ENCODE results near the gene MINDY2. TPM values are rescaled to one million over a fixed set of nuclear protein-coding genes. Genes with fewer than 3 reads are reported as not detected.

Gene MINDY2
- 10 to 100 TPM; 26.9 to 37.4 (median 32.7) TPM for total RNA-seq
- 10 to 100 TPM in 1 of 2 donors, 1 to 10 TPM in 1; 3.8 to 14.7 TPM for polyA plus RNA-seq
- long read RNA-seq, donor 1, full-length matches to known transcripts, result 62 of 72 reads
- long read RNA-seq, donor 1, partial matches to known transcripts, result 3 of 72 reads
- long read RNA-seq, donor 1, other reads (novel, unspliced or antisense), result 7 of 72 reads
- long read RNA-seq, donor 2, full-length matches to known transcripts, result 63 of 79 reads
- long read RNA-seq, donor 2, partial matches to known transcripts, result 8 of 79 reads
- long read RNA-seq, donor 2, other reads (novel, unspliced or antisense), result 8 of 79 reads
- long read RNA-seq, donor 3, full-length matches to known transcripts, result 67 of 104 reads
- long read RNA-seq, donor 3, partial matches to known transcripts, result 3 of 104 reads
- long read RNA-seq, donor 3, other reads (novel, unspliced or antisense), result 34 of 104 reads

GRCh38 chr15:58770857-58771620 lies at the start of gene MINDY2:
TSS of gene MINDY2 (plus strand) at chr15:58771302. CDS start at chr15:58771396, 94 bp downstream.
- intact Hi-C loops (cut with DNase I), result loop anchor here in 5 of 10 donors (1.0 to 10.0 kb wide), 6 partner anchors 20 to 326 kb away; partner anchors contain the start of genes SLTM (in 3 of the 5) and ADAM10 (in 2 of the 5)
- peaks cover 2 to 52% (median 46%) of the 10 kb centered on the region in 9 donors for H3K4me1 ChIP-seq
- H3K4me3 ChIP-seq, result peak within 1 kb of the TSS; percentile 77 to 100 (median 90)
- H3K27me3 ChIP-seq, result no peaks in the 10 kb centered on the region
- WGBS, 2 donors, result 0 to 1% methylated on average over 74 to 75 of the region's 75 CpGs
- H3K9me3 ChIP-seq, result no peaks in the 10 kb centered on the region
- DNase-seq, result peak; percentile 97 to 99
- no peaks in the 10 kb centered on the region for H3K36me3 ChIP-seq
- peak in 8 of 9 donors; percentile 0 to 55 (median 42) for TF ChIP-seq CTCF (IDR thresholded peaks at IDR 0.05)
- peak; percentile 97 to 99 (median 98) for ATAC-seq
- peak within 1 kb of the TSS; percentile 89 to 99 (median 98) for H3K27ac ChIP-seq

GRCh38 chr15:58724466-58724865 lies 46.6 kb upstream of the MINDY2 start:
- 42 to 43% methylated on average over 1 of the region's 1 CpG for WGBS, 2 donors
- Histone ChIP-seq H3K4me1 (peaks cover 8 to 47% (median 32%) of the 10 kb centered on the region in 9 donors), H3K9me3 (no peaks in the 10 kb centered on the region), H3K36me3 (peaks cover 0 to 2% (median 0%) of the 10 kb centered on the region in 9 donors), H3K27ac (peak overlapping the region in 2 of 10 donors; percentile 2 to 5), H3K4me3 (no peak overlapping the region), H3K27me3 (no peaks in the 10 kb centered on the region)
- DNase-seq, result no peak
- intact Hi-C loops (cut with DNase I), result no loop called here
- TF ChIP-seq CTCF (IDR thresholded peaks at IDR 0.05), result no peak
- peak in 4 of 8 donors; percentile 29 to 57 (median 50) for ATAC-seq

GRCh38 chr15:58726867-58727266 lies 44.2 kb upstream of the MINDY2 start:
- intact Hi-C loops (cut with DNase I), result no loop called here
- 93 to 94% methylated on average over 12 of the region's 12 CpGs for WGBS, 2 donors
- H3K9me3 ChIP-seq, result no peaks in the 10 kb centered on the region
- no peak overlapping the region for H3K4me3 ChIP-seq
- no peak for TF ChIP-seq CTCF (IDR thresholded peaks at IDR 0.05)
- H3K4me1 ChIP-seq, result peaks cover 8 to 58% (median 43%) of the 10 kb centered on the region in 9 donors
- ATAC-seq, result peak in 1 of 8 donors; percentile 20
- no peak for DNase-seq
- H3K27ac ChIP-seq, result no peak overlapping the region
- H3K36me3 ChIP-seq, result peaks cover 0 to 3% (median 0%) of the 10 kb centered on the region in 9 donors
- H3K27me3 ChIP-seq, result no peaks in the 10 kb centered on the region
